Measurements from ENCODE around the gene PRPF19. TPM values are rescaled to one million over a fixed set of nuclear protein-coding genes. Genes with fewer than 3 reads are reported as not detected.

PRPF19 gene
- total RNA-seq, 6 donors from 2014 or later: 10.5 to 72.8 (median 55.1) TPM

- no peak overlapping the region for H3K4me3 ChIP-seq
- no peak for TF ChIP-seq EP300 (IDR thresholded peaks at IDR 0.05)
- no peak for TF ChIP-seq POLR2AphosphoS5 (IDR thresholded peaks at IDR 0.05)
- no peak for TF ChIP-seq POLR2A (IDR thresholded peaks at IDR 0.05)
- no peak for TF ChIP-seq CTCF (IDR thresholded peaks at IDR 0.05)
- H3K27ac ChIP-seq: no peak overlapping the region
- ATAC-seq (ENCODE audit: low FRiP score in 2 of 2): no peak
- 78 to 88% methylated on average over 7 of the region's 7 CpGs for WGBS, 2 donors
- peaks cover 0 to 13% (median 5%) of the 10 kb centered on the region in 4 donors for H3K36me3 ChIP-seq
- H3K27me3 ChIP-seq: no peaks in the 10 kb centered on the region
- no peak for DNase-seq
- peaks cover 0 to 22% (median 9%) of the 10 kb centered on the region in 4 donors for H3K4me1 ChIP-seq
- no peaks in the 10 kb centered on the region for H3K9me3 ChIP-seq
Observed at GRCh38 chr11:60875366-60876167, 30.8 kb downstream of the PRPF19 start.

- H3K4me1 ChIP-seq: peaks cover 0 to 22% (median 9%) of the 10 kb centered on the region in 4 donors
- peak in 1 of 2 donors; percentile 17 for DNase-seq
- no peak for ATAC-seq (ENCODE audit: low FRiP score in 2 of 2)
- TF ChIP-seq CTCF (IDR thresholded peaks at IDR 0.05) (no peak), POLR2AphosphoS5 (IDR thresholded peaks at IDR 0.05) (no peak), POLR2A (IDR thresholded peaks at IDR 0.05) (no peak), EP300 (IDR thresholded peaks at IDR 0.05) (no peak)
- H3K4me3 ChIP-seq: no peak overlapping the region
- H3K27me3 ChIP-seq: no peaks in the 10 kb centered on the region
- WGBS, 2 donors: 93 to 95% methylated on average over 11 to 13 of the region's 13 CpGs
- no peaks in the 10 kb centered on the region for H3K9me3 ChIP-seq
- H3K27ac ChIP-seq: no peak overlapping the region
- peaks cover 0 to 9% (median under 1%) of the 10 kb centered on the region in 4 donors for H3K36me3 ChIP-seq
Observed at GRCh38 chr11:60874421-60875365, 31.7 kb downstream of the PRPF19 start.

- no peaks in the 10 kb centered on the region for H3K27me3 ChIP-seq
- peaks cover 0 to 2% (median 0%) of the 10 kb centered on the region in 4 donors for H3K36me3 ChIP-seq
- peaks cover 0 to 22% (median 9%) of the 10 kb centered on the region in 4 donors for H3K4me1 ChIP-seq
- H3K27ac ChIP-seq: no peak overlapping the region
- peak in 1 of 2 donors; percentile 18 for DNase-seq
- H3K4me3 ChIP-seq: no peak overlapping the region
- WGBS, 2 donors: 89 to 90% methylated on average over 12 of the region's 12 CpGs
- TF ChIP-seq POLR2AphosphoS5 (IDR thresholded peaks at IDR 0.05): no peak
- no peak for TF ChIP-seq EP300 (IDR thresholded peaks at IDR 0.05)
- no peak for TF ChIP-seq POLR2A (IDR thresholded peaks at IDR 0.05)
- ATAC-seq (ENCODE audit: low FRiP score in 2 of 2): no peak
- no peaks in the 10 kb centered on the region for H3K9me3 ChIP-seq
Observed at GRCh38 chr11:60873533-60873932, 32.9 kb downstream of the PRPF19 start.

- peaks cover 0 to 22% (median 9%) of the 10 kb centered on the region in 4 donors for H3K4me1 ChIP-seq
- ATAC-seq (ENCODE audit: low FRiP score in 2 of 2) (peak in 1 of 2 donors; percentile 63), DNase-seq (no peak)
- H3K27ac ChIP-seq: no peak overlapping the region
- H3K9me3 ChIP-seq: no peaks in the 10 kb centered on the region
- H3K27me3 ChIP-seq: no peaks in the 10 kb centered on the region
- TF ChIP-seq POLR2A (IDR thresholded peaks at IDR 0.05): no peak
- TF ChIP-seq POLR2AphosphoS5 (IDR thresholded peaks at IDR 0.05): no peak
- TF ChIP-seq CTCF (IDR thresholded peaks at IDR 0.05): no peak
- no peak for TF ChIP-seq EP300 (IDR thresholded peaks at IDR 0.05)
- no peaks in the 10 kb centered on the region for H3K36me3 ChIP-seq
- no peak overlapping the region for H3K4me3 ChIP-seq
- WGBS, 2 donors: 55 to 58% methylated on average over 13 to 16 of the region's 16 CpGs
Observed at GRCh38 chr11:60872961-60873524, 33.3 kb downstream of the PRPF19 start.
